Measurements from ENCODE around the gene TCTN3.

DNA sequence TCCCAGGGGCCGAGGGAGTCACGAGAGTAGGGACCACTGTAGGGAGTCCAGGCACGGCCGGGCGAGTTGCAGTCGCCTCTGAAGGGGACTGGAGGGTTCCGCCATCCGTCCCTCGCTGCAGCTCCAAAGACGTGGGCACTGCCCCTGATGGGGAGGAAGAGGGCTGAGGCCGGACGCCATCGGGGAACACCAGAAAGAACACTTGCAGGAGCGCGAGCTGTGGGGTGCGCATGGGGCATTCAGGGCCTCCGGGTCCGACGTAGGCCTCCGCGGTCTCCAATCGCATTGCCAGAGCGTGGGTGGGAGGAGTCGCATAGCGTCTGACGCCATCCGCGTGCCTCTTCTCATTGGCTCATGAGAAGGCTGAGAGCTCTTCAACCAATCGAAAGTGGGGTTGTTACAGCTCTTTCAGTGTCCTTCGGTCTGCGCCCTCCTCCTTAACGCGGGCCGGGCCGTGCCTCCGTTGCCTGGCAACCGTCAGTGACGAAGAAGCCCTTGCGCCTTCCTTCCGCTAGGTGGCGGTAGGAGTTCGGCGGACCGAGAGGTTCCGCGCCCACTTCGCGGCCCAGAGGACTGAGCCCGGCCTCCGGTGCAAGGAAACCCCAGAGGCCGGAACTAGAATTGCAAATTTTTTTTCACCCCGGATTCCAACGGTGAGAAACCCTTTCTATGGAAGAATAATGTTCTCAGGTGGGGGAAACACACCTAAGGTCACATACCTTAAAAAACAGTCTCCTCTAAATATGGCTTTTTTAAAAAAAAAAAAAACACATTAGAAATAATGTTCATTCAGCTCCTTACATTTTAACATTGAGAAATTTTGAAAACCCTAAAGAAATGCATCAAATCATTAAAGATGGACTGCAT lies at the start of gene TCTN3:
- TF ChIP-seq CTCF (IDR thresholded peaks at IDR 0.05 in 4 of 5, conservative IDR thresholded peaks at IDR 0.05 in 1 of 5) (peak; percentile 98 to 100 (median 99)), POLR2A (IDR thresholded peaks at IDR 0.05) (peak; percentile 41 to 51)

Data from gastrocnemius medialis (tissue), 4 donors.